ENCODE measurements around the gene GLDN.

GRCh38 chr15:51319539-51319938 is 21.9 kb upstream of the GLDN start:
- TF ChIP-seq CTCF (IDR thresholded peaks at IDR 0.05) (no peak), POLR2A (IDR thresholded peaks at IDR 0.05) (no peak)
